PC-9 (cell line): ENCODE measurements around the gene BCKDK. TPM values are rescaled to one million over a fixed set of nuclear protein-coding genes. Genes with fewer than 3 reads are reported as not detected.
A peak's percentile ranks its signal among the peaks of the same experiment; 100 is the strongest.

Source experiments
- BruUV-seq: library from RNA; stranded (reverse); fragments of 400-500 nt; replicated peaks from 2 replicates; lab custom pipeline; 2021; lab: Mats Ljungman, UMichigan
- CTCF ChIA-PET: fragments of 300-600 bp; sonication (Branson Sonifier 250); formaldehyde crosslinking; loops from one replicate; lab custom pipeline; 2022; ENCODE audit warnings: antibody characterized with exemption; lab: Charles Lee
- POLR2A ChIA-PET: fragments of 300-600 bp; sonication (Branson Sonifier 250); formaldehyde crosslinking; loops from one replicate; lab custom pipeline; 2022; ENCODE audit warnings: antibody characterized with exemption; ENCODE audit not compliant: unreplicated experiment; lab: Charles Lee
- DNase-seq, 2 experiments: peaks; one replicate each; pipeline versions ENCODE4 v3.0.0 to v3.0.0-alpha.2; 2015 to 2022; ENCODE audit warnings: mixed read lengths in 1 of 2
- H2AFZ ChIP-seq: fragments of 200-600 bp; sonication (generic); 2 replicates; pipeline ENCODE4 v1.8.1; 2017; ENCODE audit warnings: antibody characterized with exemption
- H3F3A ChIP-seq: fragments of 200-600 bp; sonication (generic); 2 replicates; pipeline ENCODE4 v1.8.1; 2017; ENCODE audit warnings: antibody characterized with exemption, mild to moderate bottlenecking, low read depth; ENCODE audit not compliant: insufficient read depth
- H3K27ac ChIP-seq: fragments of 200-600 bp; sonication (generic); 2 replicates; pipeline ENCODE4 v1.6.1; 2016; ENCODE audit warnings: mixed run types
- H3K27me3 ChIP-seq: fragments of 200-600 bp; sonication (generic); 2 replicates; pipeline ENCODE4 v1.6.1; 2016; ENCODE audit warnings: low read depth, mixed run types; ENCODE audit not compliant: insufficient read depth
- H3K36me3 ChIP-seq: fragments of 200-600 bp; sonication (generic); 2 replicates; pipeline ENCODE4 v1.6.1; 2016; ENCODE audit warnings: low read depth, mixed run types
- H3K4me1 ChIP-seq: fragments of 200-600 bp; sonication (generic); replicated peaks from 2 replicates; pipeline ENCODE4 v1.6.1; 2016; ENCODE audit warnings: mixed run types; ENCODE audit not compliant: insufficient read depth
- H3K4me2 ChIP-seq: fragments of 200-600 bp; sonication (generic); 2 replicates; pipeline ENCODE4 v1.6.1; 2017; ENCODE audit warnings: mixed run types
- H3K4me3 ChIP-seq: fragments of 200-600 bp; sonication (generic); 2 replicates; pipeline ENCODE4 v1.6.1; 2016; ENCODE audit warnings: mixed run types
- H3K79me2 ChIP-seq: fragments of 200-600 bp; sonication (generic); 2 replicates; pipeline ENCODE4 v1.6.1; 2017; ENCODE audit warnings: low read depth, mixed run types
- H3K9me2 ChIP-seq: fragments of 200-600 bp; sonication (generic); 2 replicates; pipeline ENCODE4 v1.8.1; 2017; ENCODE audit warnings: mild to moderate bottlenecking; ENCODE audit not compliant: insufficient read depth
- H3K9me3 ChIP-seq: fragments of 200-600 bp; sonication (generic); 2 replicates; pipeline ENCODE4 v1.8.1; 2016; ENCODE audit warnings: low read depth; ENCODE audit not compliant: insufficient read depth
- H4K20me1 ChIP-seq: fragments of 200-600 bp; sonication (generic); 2 replicates; pipeline ENCODE4 v1.8.1; 2017; ENCODE audit not compliant: insufficient read depth
- EZH2 ChIP-seq: fragments of 200-600 bp; sonication (generic); IDR thresholded peaks from 2 replicates; pipeline ENCODE4 v1.8.0; 2017; ENCODE audit warnings: antibody characterized with exemption, low read depth
- intact Hi-C: fragments of 100-400 bp; cut with micrococcal nuclease; formaldehyde crosslinking; loops from one replicate; pipeline ENCODE4 v1.10.0; 2022; ENCODE audit not compliant: unreplicated experiment
- total RNA-seq: library from RNA; stranded (reverse); gene quantifications from 2 replicates; pipeline ENCODE4 v1.2.3, GENCODE V29; 2021
- TF ChIP-seq, protein P1 (sequence below): fragments of 200-600 bp; sonication (generic); conservative IDR thresholded peaks from 2 replicates; pipeline ENCODE4 v1.6.1; 2017; ENCODE audit warnings: mixed run types, antibody characterized with exemption, mild to moderate bottlenecking, moderate library complexity

Gene BCKDK
- total RNA-seq, 1 experiment from 2014 or later, result 41.5 TPM

GRCh38 chr16:31106509-31107464 is 1.4 kb upstream of the BCKDK start:
- Histone ChIP-seq H3K27me3 (no peaks in the 10 kb centered on the region), H3K9me2 (no peaks in the 10 kb centered on the region), H3K79me2 (peaks cover 15% of the 10 kb centered on the region), H3K4me1 (peaks cover 15% of the 10 kb centered on the region), H3K9me3 (no peaks in the 10 kb centered on the region), H3K4me2 (no peak overlapping the region), H2AFZ (no peak overlapping the region), H3K36me3 (no peaks in the 10 kb centered on the region; the same call in 1 of the 2 replicates), H3K4me3 (no peak overlapping the region), H3K27ac (no peak overlapping the region), H4K20me1 (no peaks in the 10 kb centered on the region), H3F3A (peaks cover 31% of the 10 kb centered on the region; the same call in 1 of the 2 replicates)
- ChIA-PET CTCF (interaction anchor here (0.6 to 0.7 kb wide), 2 partner anchors 112 to 141 kb away, joined by 3 to 4 read pairs; no protein-coding TSS in a partner anchor), POLR2A (no interaction called here)
- intact Hi-C loops, result loop anchor here (5.0 kb wide), 1 partner anchor 36 kb away; no protein-coding TSS in a partner anchor
- TF ChIP-seq, protein P1, sequence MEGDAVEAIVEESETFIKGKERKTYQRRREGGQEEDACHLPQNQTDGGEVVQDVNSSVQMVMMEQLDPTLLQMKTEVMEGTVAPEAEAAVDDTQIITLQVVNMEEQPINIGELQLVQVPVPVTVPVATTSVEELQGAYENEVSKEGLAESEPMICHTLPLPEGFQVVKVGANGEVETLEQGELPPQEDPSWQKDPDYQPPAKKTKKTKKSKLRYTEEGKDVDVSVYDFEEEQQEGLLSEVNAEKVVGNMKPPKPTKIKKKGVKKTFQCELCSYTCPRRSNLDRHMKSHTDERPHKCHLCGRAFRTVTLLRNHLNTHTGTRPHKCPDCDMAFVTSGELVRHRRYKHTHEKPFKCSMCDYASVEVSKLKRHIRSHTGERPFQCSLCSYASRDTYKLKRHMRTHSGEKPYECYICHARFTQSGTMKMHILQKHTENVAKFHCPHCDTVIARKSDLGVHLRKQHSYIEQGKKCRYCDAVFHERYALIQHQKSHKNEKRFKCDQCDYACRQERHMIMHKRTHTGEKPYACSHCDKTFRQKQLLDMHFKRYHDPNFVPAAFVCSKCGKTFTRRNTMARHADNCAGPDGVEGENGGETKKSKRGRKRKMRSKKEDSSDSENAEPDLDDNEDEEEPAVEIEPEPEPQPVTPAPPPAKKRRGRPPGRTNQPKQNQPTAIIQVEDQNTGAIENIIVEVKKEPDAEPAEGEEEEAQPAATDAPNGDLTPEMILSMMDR, result no peak
- TF ChIP-seq EZH2, result no peak
- DNase-seq, result peak in 1 of 2 experiments; percentile 32
- no TSS peak for BruUV-seq

- H3K9me2 ChIP-seq, result no peaks in the 10 kb centered on the region
- no peaks in the 10 kb centered on the region; the same call in 1 of the 2 replicates for H3K36me3 ChIP-seq
- peak overlapping the region; percentile 99; the same call in 1 of the 2 replicates for H3K4me2 ChIP-seq
- H3K4me1 ChIP-seq, result peaks cover 15% of the 10 kb centered on the region
- H3K4me3 ChIP-seq, result no peak overlapping the region
- no peaks in the 10 kb centered on the region for H4K20me1 ChIP-seq
- H3K79me2 ChIP-seq, result peaks cover 15% of the 10 kb centered on the region
- no peak for TF ChIP-seq EZH2
- TF ChIP-seq, protein P1, result no peak
- H3F3A ChIP-seq, result peaks cover 31% of the 10 kb centered on the region; the same call in 1 of the 2 replicates
- ChIA-PET CTCF (interaction anchor here (0.7 kb wide), 1 partner anchor 140 kb away, joined by 3 read pairs; no protein-coding TSS in a partner anchor), POLR2A (no interaction called here)
- no TSS peak for BruUV-seq
- no peaks in the 10 kb centered on the region for H3K9me3 ChIP-seq
- no peak overlapping the region for H3K27ac ChIP-seq
- no peaks in the 10 kb centered on the region for H3K27me3 ChIP-seq
- H2AFZ ChIP-seq, result no peak overlapping the region
- no peak for DNase-seq
- intact Hi-C loops, result loop anchor here (5.0 kb wide), 1 partner anchor 35 kb away; no protein-coding TSS in a partner anchor
These were observed 720 bp upstream of the BCKDK start for GRCh38 chr16:31107465-31107867.

- intact Hi-C loops, result loop anchor here (5.0 kb wide), 1 partner anchor 33 kb away; no protein-coding TSS in a partner anchor
- H3K4me3 ChIP-seq, result peak overlapping the region; percentile 99
These were observed 790 bp downstream of the BCKDK start for GRCh38 chr16:31108794-31109558.

More at GRCh38 chr16:31108794-31109558, 790 bp downstream of the BCKDK start:
- ChIA-PET CTCF (no interaction called here), POLR2A (interaction anchor here (0.6 kb wide), 2 partner anchors 25 to 301 kb away, joined by 3 read pairs; no protein-coding TSS in a partner anchor)
- Histone ChIP-seq H4K20me1 (no peaks in the 10 kb centered on the region), H3K27ac (no peak overlapping the region), H2AFZ (peak overlapping the region; percentile 91), H3K27me3 (no peaks in the 10 kb centered on the region), H3K4me1 (peaks cover 15% of the 10 kb centered on the region), H3K79me2 (peaks cover 15% of the 10 kb centered on the region), H3K36me3 (no peaks in the 10 kb centered on the region; the same call in 1 of the 2 replicates), H3K9me2 (no peaks in the 10 kb centered on the region), H3F3A (peaks cover 32% of the 10 kb centered on the region), H3K4me2 (peak overlapping the region; percentile 99), H3K9me3 (no peaks in the 10 kb centered on the region)
- TF ChIP-seq, protein P1, result no peak
- TF ChIP-seq EZH2, result no peak
- no peak for DNase-seq
- TSS peak; percentile 29 for BruUV-seq
